Omental fat pad (tissue), 4 donors: Measurements from ENCODE around the gene CUTA. TPM values are rescaled to one million over a fixed set of nuclear protein-coding genes. Genes with fewer than 3 reads are reported as not detected.
A peak's percentile ranks its signal among the peaks of the same experiment; 100 is the strongest.

ENCODE experiments used
- ATAC-seq: fragments of 150-250 bp; one replicate; pipeline ENCODE4 v1.9.1; 2016; ENCODE audit warnings: mild to moderate bottlenecking, moderate library complexity; ENCODE audit not compliant: low FRiP score
- DNase-seq: peaks from one replicate; pipeline ENCODE4 v3.0.0-alpha.2; 2019; ENCODE audit warnings: low spot score
- CTCF ChIP-seq, 3 donors: fragments of 450-650 bp; IDR thresholded peaks; one replicate each; pipeline ENCODE4 v1.5.1; 2016 to 2017; ENCODE audit warnings: antibody characterized with exemption in 3 of 3, mild to moderate bottlenecking in 3 of 3, moderate library complexity in 2 of 3
- total RNA-seq, 4 donors: library from RNA; depleted of rRNA; stranded (reverse); fragments of >200 nt; gene quantifications; one replicate each; pipeline ENCODE4 v1.1.0, GENCODE V29; 2016

Gene CUTA, protein sequence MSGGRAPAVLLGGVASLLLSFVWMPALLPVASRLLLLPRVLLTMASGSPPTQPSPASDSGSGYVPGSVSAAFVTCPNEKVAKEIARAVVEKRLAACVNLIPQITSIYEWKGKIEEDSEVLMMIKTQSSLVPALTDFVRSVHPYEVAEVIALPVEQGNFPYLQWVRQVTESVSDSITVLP
- 100 to 1,000 TPM in 2 of 4 donors, 10 to 100 TPM in 2; 57.1 to 107 (median 98.1) TPM for total RNA-seq

- TF ChIP-seq CTCF (IDR thresholded peaks at IDR 0.05) = no peak
- DNase-seq (peak; percentile 94), ATAC-seq (peak; percentile 90)
Observed at GRCh38 chr6:33417903-33418689, at the start of gene CUTA. CUTA (minus strand) TSS chr6:33418107; CDS start chr6:33418000, 107 bp downstream.

- TF ChIP-seq CTCF (IDR thresholded peaks at IDR 0.05) = no peak
- no peak for ATAC-seq
- DNase-seq = no peak
Observed at GRCh38 chr6:33467091-33467490, 49.2 kb upstream of the CUTA start.

- ATAC-seq = no peak
- TF ChIP-seq CTCF (IDR thresholded peaks at IDR 0.05) = no peak
- no peak for DNase-seq
Observed at GRCh38 chr6:33466075-33466735, 48.3 kb upstream of the CUTA start.

- no peak for DNase-seq
- ATAC-seq = no peak
- no peak for TF ChIP-seq CTCF (IDR thresholded peaks at IDR 0.05)
Observed at GRCh38 chr6:33459226-33459625, 41.3 kb upstream of the CUTA start.

DNA sequence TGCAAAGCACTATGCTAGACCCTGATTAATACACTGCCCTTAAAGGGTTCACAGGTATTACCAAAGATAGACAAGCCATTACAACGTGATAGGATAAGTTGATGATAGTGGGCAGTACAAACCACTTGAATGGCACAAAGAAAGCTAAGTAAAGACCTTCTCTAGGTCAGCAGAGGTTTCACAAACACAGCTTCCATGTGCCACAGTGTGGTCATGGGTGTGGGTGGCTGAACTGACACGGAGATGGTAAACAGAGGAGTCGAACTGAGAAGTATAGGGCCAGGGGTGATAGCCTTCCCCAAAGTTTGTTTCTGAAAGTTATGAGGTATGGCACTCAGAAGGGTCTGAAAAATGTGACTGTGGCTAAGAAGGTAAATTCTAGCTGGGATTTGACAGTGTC, 40.8 kb upstream of the CUTA start:
- DNase-seq (no peak), ATAC-seq (no peak)
- no peak for TF ChIP-seq CTCF (IDR thresholded peaks at IDR 0.05)

DNA sequence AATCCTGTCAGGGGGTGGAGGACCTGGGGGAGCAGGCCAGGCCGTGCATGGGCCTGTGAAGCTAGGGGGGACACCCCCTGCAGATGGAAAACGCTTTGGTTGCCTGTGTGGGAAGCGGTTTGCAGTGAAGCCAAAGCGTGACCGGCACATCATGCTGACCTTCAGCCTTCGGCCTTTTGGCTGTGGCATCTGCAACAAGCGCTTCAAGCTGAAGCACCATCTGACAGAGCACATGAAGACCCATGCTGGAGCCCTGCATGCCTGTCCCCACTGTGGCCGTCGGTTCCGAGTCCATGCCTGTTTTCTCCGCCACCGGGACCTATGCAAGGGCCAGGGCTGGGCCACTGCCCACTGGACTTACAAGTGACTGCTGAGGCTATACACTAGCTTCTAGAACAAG, 38.2 kb upstream of the CUTA start:
- DNase-seq (no peak), ATAC-seq (no peak)
- no peak for TF ChIP-seq CTCF (IDR thresholded peaks at IDR 0.05)
